GM18520 (cell line): ENCODE results near the gene ANKRD65.

Experiments
- ATAC-seq: cut with Tn5 transposase; IDR thresholded peaks from one replicate; pipeline ENCODE4 v1.9.1; 2021; ENCODE audit not compliant: unreplicated experiment

The ANKRD65 gene

GRCh38 chr1:1442069-1442770 lies 21.1 kb upstream of the ANKRD65 start:
- no peak for ATAC-seq

DNA sequence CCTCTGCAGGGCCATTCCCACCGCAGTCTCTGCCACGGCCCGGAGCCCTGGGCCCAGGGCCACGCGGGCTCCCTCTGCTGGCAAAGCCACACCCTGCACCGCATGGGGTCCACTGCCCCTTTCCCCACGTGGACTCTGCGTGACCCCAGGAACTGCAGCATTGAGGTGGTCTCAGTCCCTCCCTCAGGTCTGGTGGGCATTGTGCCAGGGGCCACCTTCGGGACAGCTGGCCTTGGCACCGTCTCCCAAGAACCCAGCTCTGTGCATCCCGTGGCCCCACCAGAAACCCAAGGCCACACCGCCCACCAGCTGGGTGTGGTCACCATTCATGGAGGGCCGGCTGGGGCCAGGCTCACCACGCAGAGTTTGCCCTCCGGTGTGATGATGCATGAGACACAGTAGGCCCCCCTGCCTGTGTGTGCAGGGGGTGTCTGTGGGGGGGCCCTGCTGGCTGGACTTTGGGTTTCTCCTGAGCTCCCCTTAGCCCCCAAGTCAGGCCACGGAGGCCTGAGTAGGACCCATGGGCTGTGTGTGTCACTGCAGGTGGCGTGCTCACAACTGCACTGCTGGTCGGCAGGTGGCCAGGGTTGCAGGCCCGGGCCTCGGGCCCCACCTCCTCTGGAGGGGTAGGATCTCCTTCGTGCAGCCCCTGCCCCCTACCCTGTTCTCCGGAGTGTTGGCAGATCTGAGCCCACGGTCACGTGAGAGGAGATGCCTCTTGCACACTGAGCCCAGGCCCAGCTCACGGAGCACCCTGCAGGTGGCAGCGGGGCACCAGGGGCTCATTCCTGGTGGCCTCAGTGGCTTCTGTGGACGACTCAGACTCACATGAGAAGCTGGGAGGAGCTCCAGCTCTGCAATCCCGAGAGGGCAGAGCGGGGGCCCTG lies 20.2 kb upstream of the ANKRD65 start:
- ATAC-seq, result no peak

GRCh38 chr1:1440262-1441001 lies 19.4 kb upstream of the ANKRD65 start:
- no peak for ATAC-seq

DNA sequence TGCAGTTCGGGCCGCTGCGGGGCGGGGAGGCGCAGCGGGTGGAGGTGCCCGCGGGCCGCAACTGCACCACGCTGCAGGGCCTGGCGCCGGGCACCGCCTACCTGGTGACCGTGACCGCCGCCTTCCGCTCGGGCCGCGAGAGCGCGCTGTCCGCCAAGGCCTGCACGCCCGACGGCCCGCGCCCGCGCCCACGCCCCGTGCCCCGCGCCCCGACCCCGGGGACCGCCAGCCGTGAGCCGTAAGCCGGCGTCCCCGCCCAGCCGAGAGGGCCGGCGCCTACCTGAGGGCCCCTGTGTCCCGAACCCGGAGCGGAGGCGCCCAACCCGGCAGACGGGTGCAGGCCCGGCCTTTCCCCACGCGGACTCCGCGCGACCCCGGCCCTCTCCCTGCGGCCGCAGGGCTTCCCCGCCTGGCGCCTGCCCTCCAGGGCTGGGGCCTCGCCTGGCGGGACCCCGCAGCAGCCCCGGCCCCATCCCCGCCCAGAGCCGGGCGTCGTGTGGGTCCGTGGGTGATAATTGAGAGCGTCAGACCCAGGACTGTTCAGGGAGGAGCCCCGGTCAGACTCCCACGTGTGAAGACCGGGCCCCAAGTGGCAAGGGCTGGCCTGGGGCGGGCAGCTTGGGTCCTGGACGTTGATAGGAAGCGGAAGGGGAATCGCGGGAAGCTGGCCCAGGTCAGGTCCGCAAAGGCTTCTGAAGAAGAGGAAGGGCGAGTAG lies 18.6 kb upstream of the ANKRD65 start:
- no peak for ATAC-seq

DNA sequence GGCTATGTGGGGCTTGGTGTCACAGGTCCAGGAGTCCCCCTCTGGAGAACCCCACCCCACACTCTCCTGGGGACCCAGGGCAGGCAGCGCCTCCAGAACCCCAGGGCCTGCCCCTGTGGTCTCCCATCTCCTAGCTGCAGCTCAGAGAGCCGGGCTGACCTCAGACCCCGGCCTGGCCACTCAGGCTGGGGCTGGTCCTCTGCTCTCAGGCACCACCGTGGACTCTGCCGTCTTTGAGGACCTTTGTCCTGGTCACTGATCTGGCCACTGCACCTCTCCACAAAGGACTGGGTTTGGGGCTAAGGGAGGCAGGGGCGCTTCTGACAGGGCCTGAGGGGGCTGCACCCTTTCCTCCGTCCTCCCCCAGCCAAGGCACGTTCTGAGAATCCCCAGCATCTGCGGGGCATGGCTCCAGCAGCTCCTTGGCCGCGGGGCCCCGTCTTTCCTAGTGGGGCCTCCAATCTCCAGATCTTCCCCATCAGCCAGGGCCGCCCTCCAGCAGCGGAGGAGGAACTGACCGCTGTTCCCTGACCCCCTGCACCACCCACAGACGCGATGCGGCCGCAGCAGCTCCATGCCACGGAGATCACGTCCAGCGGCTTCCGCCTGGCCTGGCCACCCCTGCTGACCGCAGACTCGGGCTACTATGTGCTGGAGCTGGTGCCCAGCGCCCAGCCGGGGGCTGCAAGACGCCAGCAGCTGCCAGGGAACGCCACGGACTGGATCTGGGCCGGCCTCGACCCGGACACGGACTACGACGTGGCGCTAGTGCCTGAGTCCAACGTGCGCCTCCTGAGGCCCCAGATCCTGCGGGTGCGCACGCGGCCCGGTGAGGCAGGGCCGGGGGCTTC lies 17.7 kb upstream of the ANKRD65 start:
- ATAC-seq, result no peak

GRCh38 chr1:1437904-1438376 lies 16.9 kb upstream of the ANKRD65 start:
- no peak for ATAC-seq

GRCh38 chr1:1437033-1437903 lies 16.2 kb upstream of the ANKRD65 start:
- no peak for ATAC-seq

DNA sequence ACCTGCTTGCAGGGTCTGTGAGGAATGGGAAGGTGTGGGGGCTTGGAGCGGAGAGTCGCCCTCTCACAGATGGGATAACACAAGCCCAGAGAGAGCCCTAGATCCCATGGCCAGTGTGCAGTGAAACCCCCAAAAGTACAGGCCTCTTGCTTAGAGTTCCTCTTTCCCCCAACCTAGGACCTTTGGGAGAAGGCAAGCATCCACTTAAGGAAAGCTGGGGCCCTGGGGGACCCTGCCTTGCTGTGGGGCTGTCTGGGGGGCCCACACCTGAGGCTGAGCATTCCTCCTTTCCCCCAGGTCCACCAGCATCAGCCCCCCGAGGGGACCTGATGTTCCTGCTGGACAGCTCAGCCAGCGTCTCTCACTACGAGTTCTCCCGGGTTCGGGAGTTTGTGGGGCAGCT lies 15.6 kb upstream of the ANKRD65 start:
- no peak for ATAC-seq

DNA sequence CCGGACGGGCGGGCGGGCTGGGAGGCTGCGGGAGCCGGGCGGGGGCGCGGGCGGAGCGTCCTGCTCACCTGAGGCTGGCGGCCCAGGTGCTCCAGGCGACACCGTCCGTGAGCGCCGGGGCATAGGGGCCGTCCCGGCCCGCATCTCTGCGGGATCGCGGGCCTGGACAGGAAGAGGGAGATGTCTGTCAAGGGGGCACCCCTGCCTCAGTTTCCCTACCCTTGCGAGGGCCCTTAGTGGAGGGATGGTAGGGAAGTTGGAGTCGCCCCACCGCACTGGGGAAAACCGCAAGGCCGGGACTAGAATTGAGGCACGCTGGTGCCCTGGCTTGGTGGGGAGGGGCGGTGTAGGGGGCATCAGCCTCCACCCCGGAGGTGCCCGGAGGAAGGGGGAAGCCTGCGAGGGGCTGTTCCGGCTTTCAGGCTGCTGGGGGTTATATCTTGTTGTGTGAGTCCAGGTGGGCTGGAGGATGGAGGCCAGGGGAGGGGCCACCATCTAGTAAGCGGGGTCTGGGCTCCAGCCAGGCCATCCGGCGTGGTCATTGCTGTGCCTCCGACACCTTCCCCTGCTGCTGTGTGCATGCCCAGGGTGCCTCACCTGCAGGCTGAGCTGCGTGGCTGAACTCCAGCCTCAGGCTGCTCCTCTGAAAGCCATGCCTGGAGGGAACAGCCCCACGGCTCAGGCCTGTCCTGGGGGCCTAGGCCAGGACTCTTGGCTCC lies 15.0 kb upstream of the ANKRD65 start:
- ATAC-seq, result no peak

DNA sequence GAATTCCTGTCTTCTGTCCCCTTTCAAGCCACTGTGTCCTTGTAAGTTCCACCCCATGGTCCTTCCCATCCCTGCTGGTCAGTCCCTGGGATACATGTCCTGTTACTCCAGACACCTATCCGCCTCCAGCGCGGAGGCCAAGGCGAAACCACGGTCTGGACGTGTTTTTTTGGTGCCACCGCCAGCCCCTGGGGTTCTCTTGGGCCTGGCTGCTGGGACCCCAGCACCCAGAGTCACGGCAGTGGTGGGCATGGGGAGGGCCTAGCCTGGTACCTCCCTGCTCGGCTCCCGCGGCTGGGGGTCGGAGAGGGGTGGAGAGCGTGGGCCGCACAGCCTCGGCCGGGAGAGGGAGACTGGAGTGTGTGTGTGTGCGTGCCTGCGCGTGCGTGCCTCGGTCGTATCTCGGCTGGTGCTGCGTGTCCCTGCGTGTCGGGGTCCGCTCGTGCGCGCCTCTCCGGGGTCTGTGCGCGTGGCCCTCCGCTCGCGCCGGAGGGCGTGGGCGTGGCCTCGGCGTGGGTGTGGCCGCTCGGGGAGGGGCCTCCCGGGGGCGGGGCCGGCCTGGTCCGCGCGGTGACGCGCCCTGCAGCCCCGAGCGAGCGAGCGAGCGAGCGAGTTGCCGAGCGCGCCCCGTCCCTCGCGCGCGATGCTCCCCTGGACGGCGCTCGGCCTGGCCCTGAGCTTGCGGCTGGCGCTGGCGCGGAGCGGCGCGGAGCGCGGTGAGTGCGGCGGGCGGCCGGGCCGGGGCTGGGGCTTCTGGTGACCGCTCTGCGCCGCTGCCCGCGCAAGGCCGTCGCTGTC lies 14.2 kb upstream of the ANKRD65 start, which contains the start of gene VWA1:
TSS of gene VWA1 (plus strand) at position 585 of the 798 bp plus-strand sequence. CDS start at position 644, 59 bp downstream.
- no peak for ATAC-seq

GRCh38 chr1:1434824-1435105 lies 13.7 kb upstream of the ANKRD65 start:
- no peak for ATAC-seq

GRCh38 chr1:1434131-1434823 lies 13.2 kb upstream of the ANKRD65 start:
- ATAC-seq, result no peak

- ATAC-seq, result no peak
Observed at GRCh38 chr1:1433804-1434130, 12.7 kb upstream of the ANKRD65 start.

DNA sequence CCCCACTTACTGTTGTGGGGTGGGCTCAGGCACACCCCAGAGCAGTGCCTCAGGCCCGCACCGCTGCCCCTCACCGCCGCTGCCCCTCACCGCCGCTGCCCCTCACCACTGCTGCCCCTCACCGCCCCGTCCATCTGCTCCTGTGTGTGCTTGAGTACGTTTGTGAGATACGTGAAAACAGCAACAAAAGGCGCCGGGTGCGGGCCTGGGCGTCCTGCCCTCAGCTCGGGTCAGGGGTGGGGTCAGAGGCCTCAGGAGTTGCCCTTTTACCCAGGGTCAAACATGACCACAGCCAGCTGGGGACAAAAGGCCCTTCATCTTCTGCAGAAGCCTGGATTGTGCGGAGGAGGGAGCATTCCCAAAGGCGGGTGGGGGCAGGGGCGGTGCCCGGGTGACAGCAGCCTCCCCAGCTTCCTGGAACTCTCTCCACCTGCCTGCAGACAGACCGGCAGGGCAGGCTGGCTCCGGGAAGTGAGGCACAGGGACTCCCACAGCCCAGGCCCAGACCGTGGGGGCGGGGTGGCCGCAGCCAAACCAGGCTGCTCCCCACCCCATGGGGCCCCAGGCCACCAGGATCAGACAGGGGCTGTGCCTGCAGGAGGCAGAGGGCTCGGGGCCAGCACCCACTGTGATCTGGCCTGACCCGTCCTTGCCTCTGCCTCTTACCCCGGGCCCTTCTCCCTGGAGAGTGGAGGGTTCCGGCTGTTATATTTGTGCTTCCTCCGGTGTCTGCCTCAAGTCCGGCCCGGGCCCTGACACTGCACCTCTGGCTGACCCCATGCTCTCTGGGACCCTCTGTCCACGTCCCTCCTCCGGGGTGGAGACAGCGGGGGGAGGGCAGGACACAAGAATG lies 12.1 kb upstream of the ANKRD65 start:
- ATAC-seq, result no peak

DNA sequence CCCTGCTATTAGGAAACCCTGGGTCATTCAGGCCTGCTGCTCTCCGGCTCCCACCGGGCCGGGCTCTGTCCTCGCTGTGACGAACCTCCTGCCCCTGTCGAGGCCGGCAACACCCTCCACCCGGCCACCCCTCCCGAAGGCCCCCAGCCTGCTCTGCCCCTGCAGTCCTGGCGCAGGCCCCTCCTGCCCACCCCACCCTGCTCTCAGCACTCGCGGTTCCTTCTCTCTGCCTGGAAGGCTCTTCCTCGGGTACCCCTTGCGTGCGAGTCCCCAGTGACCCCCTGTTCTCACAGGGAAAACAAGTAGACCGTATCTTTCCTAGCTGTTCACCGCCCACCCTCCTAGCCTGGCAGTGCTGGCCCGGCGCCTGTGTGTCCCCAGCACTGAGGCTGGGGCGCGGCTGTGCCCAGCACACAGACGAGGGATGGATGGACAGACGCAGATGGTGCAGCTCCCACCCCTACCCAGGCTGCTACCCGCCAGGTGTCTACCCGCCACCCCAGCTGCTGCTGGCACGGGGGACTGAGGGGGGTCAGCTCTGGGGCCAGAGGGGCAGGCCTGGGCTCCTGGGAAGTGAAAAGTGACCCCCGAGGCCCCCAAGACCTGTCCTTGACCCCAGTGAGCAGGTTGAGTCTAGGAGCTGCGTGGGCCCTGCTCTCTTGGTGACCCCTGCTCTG lies 11.3 kb upstream of the ANKRD65 start:
- ATAC-seq, result no peak

GRCh38 chr1:1431845-1432273 lies 10.8 kb upstream of the ANKRD65 start:
- no peak for ATAC-seq
